ENCODE results near the gene MFSD12. TPM values are rescaled to one million over a fixed set of nuclear protein-coding genes. Genes with fewer than 3 reads are reported as not detected.

Gene MFSD12
- total and polyA plus RNA-seq, 2 of the 8 experiments (the other 6 are each of a cell fraction or from before 2014, with no cell fraction given): 59.6 to 71.3 TPM

DNA sequence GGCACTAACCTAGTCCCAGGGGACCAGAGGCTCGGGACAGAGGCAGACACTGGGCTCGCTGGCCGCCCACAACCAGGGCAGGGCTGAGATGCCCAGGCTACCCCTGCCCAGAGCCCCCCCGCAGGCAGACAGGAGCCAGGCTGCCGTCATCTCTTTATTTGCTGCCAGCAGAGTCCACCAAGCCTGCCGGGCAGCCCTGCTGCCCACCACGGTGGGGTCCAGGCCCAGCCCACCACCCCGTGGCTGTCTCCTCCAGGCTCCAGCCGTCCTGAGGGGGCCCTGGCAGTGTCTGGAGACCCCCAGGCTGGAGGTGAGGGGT lies 13.4 kb downstream of the MFSD12 start:
- Histone ChIP-seq H3K23me2 (ENCODE audit: low read depth, low read length) (no peaks in the 10 kb centered on the region), H3K4me1 (replicated peaks in 1 of 4; ENCODE audit: control insufficient read depth in 3 of 4, insufficient read depth in 4 of 4, low read length in 3 of 4) (peaks cover under 1 to 4% (median 2%) of the 10 kb centered on the region in 4 experiments; a peak in 6 of 7 replicates), H3K27ac (ENCODE audit: low read depth, low read length) (no peak overlapping the region), H2AFZ (ENCODE audit: low read length) (no peak overlapping the region), H2BK12ac (ENCODE audit: low read depth, low read length) (no peak overlapping the region), H3K36me3 (ENCODE audit: control insufficient read depth in 2 of 4, insufficient read depth in 4 of 4, low read length in 3 of 4) (peaks cover 0 to 7% (median 1%) of the 10 kb centered on the region in 4 experiments; a peak in 2 of 8 replicates), H3K79me2 (ENCODE audit: control insufficient read depth in 1 of 2, insufficient read depth in 2 of 2, low read length in 2 of 2) (no peaks in the 10 kb centered on the region), H3K9ac (replicated peaks in 1 of 4; ENCODE audit: extremely low read depth in 1 of 4, low read depth in 3 of 4, low read length in 3 of 4) (no peak overlapping the region), H3K18ac (ENCODE audit: extremely low read depth, low read length) (no peak overlapping the region), H3K4me3 (ENCODE audit: extremely low read depth in 1 of 4, insufficient read depth in 2 of 4, low read depth in 3 of 4, low read length in 4 of 4) (no peak overlapping the region), H3K79me1 (ENCODE audit: low read depth, low read length) (no peaks in the 10 kb centered on the region), H2BK15ac (ENCODE audit: low read length) (no peak overlapping the region), H2BK120ac (replicated peaks; ENCODE audit: low read depth, low read length) (no peak overlapping the region), H3K14ac (ENCODE audit: insufficient read length) (no peak overlapping the region), H3K56ac (replicated peaks; ENCODE audit: insufficient read length, low read depth, low read length) (no peak overlapping the region), H2AK5ac (ENCODE audit: low read depth, low read length) (no peak overlapping the region), H3K27me3 (replicated peaks in 1 of 4; ENCODE audit: control insufficient read depth in 3 of 4, extremely low read depth in 1 of 4, insufficient read depth in 3 of 4, low read length in 3 of 4) (no peaks in the 10 kb centered on the region), H3K9me3 (ENCODE audit: insufficient read depth in 2 of 2, low read depth in 1 of 2, low read length in 1 of 2) (no peaks in the 10 kb centered on the region), H3K23ac (ENCODE audit: insufficient read length) (no peak overlapping the region), H4K91ac (replicated peaks; ENCODE audit: insufficient read length, low read length) (no peak overlapping the region), H3K4ac (replicated peaks; ENCODE audit: insufficient read length, low read depth, low read length) (no peak overlapping the region), H3K4me2 (ENCODE audit: insufficient read depth in 1 of 2, low read depth in 2 of 2, low read length in 2 of 2) (no peak overlapping the region), H4K20me1 (replicated peaks in 1 of 2; ENCODE audit: control insufficient read depth in 1 of 2, insufficient read depth in 2 of 2, low read length in 2 of 2) (peaks cover 12 to 19% of the 10 kb centered on the region in 2 experiments), H4K5ac (ENCODE audit: insufficient read length, low read depth, low read length) (no peak overlapping the region), H4K8ac (ENCODE audit: extremely low read depth, insufficient read depth, low read length) (no peak overlapping the region), H2BK20ac (ENCODE audit: low read length) (no peak overlapping the region), H2BK5ac (ENCODE audit: low read depth, low read length) (no peak overlapping the region)
- no peak for FAIRE-seq
- no peak for DNase-seq (ENCODE audit: low read depth in 1 of 2, low spot score in 2 of 2)
- CTCF ChIA-PET (ENCODE audit: partially characterized antibody): interaction anchor here (0.7 to 7.5 kb wide), 7 partner anchors 10 to 48 kb away, joined by 4 to 66 read pairs (median 28); partner anchors contain the start of gene MFSD12
- POLR2A ChIA-PET (ENCODE audit: partially characterized antibody): interaction anchor here (2.0 kb wide), 1 partner anchor 13 kb away, joined by 8 read pairs; the partner anchor contains the start of gene MFSD12
- WGBS, 2 experiments (ENCODE audit: extremely low coverage in 1 of 2, insufficient coverage in 1 of 2, insufficient read length in 1 of 2, insufficient replicate concordance in 2 of 2, low coverage in 1 of 2, low lambda C conversion rate in 2 of 2, missing lambda C conversion rate in 1 of 2): 81% methylated on average over 9 of the region's 9 CpGs; no CpG with 5 or more reads in 1 of the 2 experiments
- TF ChIP-seq ZNF274 (IDR thresholded peaks at IDR 0.05; ENCODE audit: borderline replicate concordance, extremely low read depth, low read length): no peak
- TF ChIP-seq EP300 (IDR thresholded peaks at IDR 0.05; ENCODE audit: borderline replicate concordance in 1 of 2, low read depth in 2 of 2, low read length in 2 of 2): no peak
- no peak for TF ChIP-seq KDM5A (IDR thresholded peaks at IDR 0.05; ENCODE audit: low read length)
- no peak for TF ChIP-seq SP1 (IDR thresholded peaks at IDR 0.05; ENCODE audit: low read depth, low read length)
- TF ChIP-seq E2F6 (IDR thresholded peaks at IDR 0.05): no peak
- TF ChIP-seq YY1 (IDR thresholded peaks at IDR 0.05; ENCODE audit: low read depth, low read length): no peak
- TF ChIP-seq SUZ12 (IDR thresholded peaks at IDR 0.05; ENCODE audit: low read length): no peak
- TF ChIP-seq HDAC2 (IDR thresholded peaks at IDR 0.05; ENCODE audit: borderline replicate concordance in 1 of 2, low read depth in 2 of 2, low read length in 2 of 2): no peak
- no peak for TF ChIP-seq TAF1 (IDR thresholded peaks at IDR 0.05; ENCODE audit: low read depth, low read length)
- no peak for TF ChIP-seq HDAC6 (IDR thresholded peaks at IDR 0.05; ENCODE audit: low read depth, low read length)
- no peak for TF ChIP-seq RXRA (IDR thresholded peaks at IDR 0.05; ENCODE audit: insufficient read depth, low read depth, low read length)
- no peak for TF ChIP-seq TEAD4 (IDR thresholded peaks at IDR 0.05; ENCODE audit: low read depth, low read length)

All from H1 (cell line).